ENCODE data around the gene TIAM2.
"Not testable (repeated sequence)": the region's sequence is repeated elsewhere in the genome, so short reads cannot be mapped to it uniquely, and the experiment has no call there.

The TIAM2 gene

GRCh38 chr6:155212616-155213380 is 217.7 kb downstream of the TIAM2 start:
- DNase-seq = no peak

- DNase-seq = no peak
Measured at GRCh38 chr6:155213611-155214372, 218.7 kb downstream of the TIAM2 start.

GRCh38 chr6:155215906-155216305 is 220.8 kb downstream of the TIAM2 start:
- DNase-seq = no peak

- no peak for DNase-seq
Measured at GRCh38 chr6:155216312-155217046, 221.4 kb downstream of the TIAM2 start.

- not testable (repeated sequence) for DNase-seq
Measured at GRCh38 chr6:155218711-155219110, 223.6 kb downstream of the TIAM2 start.

- DNase-seq = no peak
Measured at GRCh38 chr6:155219299-155219698, 224.2 kb downstream of the TIAM2 start.

- DNase-seq = no peak
Measured at GRCh38 chr6:155219858-155220301, 224.8 kb downstream of the TIAM2 start.

- DNase-seq = no peak
Measured at GRCh38 chr6:155221086-155221485, 226.0 kb downstream of the TIAM2 start.

GRCh38 chr6:155222506-155222905 is 227.4 kb downstream of the TIAM2 start:
- no peak for DNase-seq

- no peak for DNase-seq
Measured at GRCh38 chr6:155223646-155224451, 228.7 kb downstream of the TIAM2 start.

GRCh38 chr6:155224618-155225017 is 229.5 kb downstream of the TIAM2 start:
- DNase-seq = no peak

GRCh38 chr6:155227046-155227445 is 231.9 kb downstream of the TIAM2 start:
- no peak for DNase-seq

GRCh38 chr6:155228546-155229166 is 233.5 kb downstream of the TIAM2 start:
- DNase-seq = no peak

- DNase-seq = not testable (repeated sequence)
Measured at GRCh38 chr6:155230975-155231374, 235.9 kb downstream of the TIAM2 start.

GRCh38 chr6:155232848-155233247 is 237.7 kb downstream of the TIAM2 start:
- no peak for DNase-seq

GRCh38 chr6:155234167-155234566 is 239.1 kb downstream of the TIAM2 start:
- no peak for DNase-seq

- no peak for DNase-seq
Measured at GRCh38 chr6:155234687-155235086, 239.6 kb downstream of the TIAM2 start.

- no peak for DNase-seq
Measured at GRCh38 chr6:155235087-155235486, 240.0 kb downstream of the TIAM2 start.

GRCh38 chr6:155237613-155238012 is 242.5 kb downstream of the TIAM2 start:
- no peak for DNase-seq

GRCh38 chr6:155240905-155241600 is 245.9 kb downstream of the TIAM2 start:
- no peak for DNase-seq

GRCh38 chr6:155241966-155242365 is 246.9 kb downstream of the TIAM2 start:
- no peak for DNase-seq

Data from DMS79 treated with DMSO at 0.1 percent for 48 hours (cell line).